ENCODE results near the gene C17orf50. TPM values are rescaled to one million over a fixed set of nuclear protein-coding genes. Genes with fewer than 3 reads are reported as not detected.

The C17orf50 gene
- total RNA-seq, 1 experiment from 2014 or later = not detected

- no peak overlapping the region for H3K27ac ChIP-seq (ENCODE audit: low read depth, low read length)
- H3K9me3 ChIP-seq (ENCODE audit: control insufficient read depth in 1 of 2, insufficient read depth in 1 of 2, low read depth in 1 of 2, low read length in 2 of 2) = no peaks in the 10 kb centered on the region
- H3K4me2 ChIP-seq (ENCODE audit: low read length) = no peak overlapping the region
- no peak overlapping the region for H3K9ac ChIP-seq (ENCODE audit: low read length)
- no peaks in the 10 kb centered on the region for H3K36me3 ChIP-seq (ENCODE audit: control insufficient read depth in 1 of 2, insufficient read depth in 2 of 2, low read length in 2 of 2)
- H3K27me3 ChIP-seq (ENCODE audit: insufficient read depth, low read length) = no peaks in the 10 kb centered on the region
- H2AFZ ChIP-seq (ENCODE audit: low read depth, low read length, poor library complexity, severe bottlenecking) = no peak overlapping the region
- ChIA-PET CTCF (interaction anchor here (1.2 kb wide), 1 partner anchor 14 kb away, joined by 3 read pairs; no protein-coding TSS in a partner anchor), POLR2A (no interaction called here), RAD21 (ENCODE audit: low non-redundant PET in 1 of 2, low total read pairs in 2 of 2, uncharacterized antibody in 2 of 2, unreplicated experiment in 2 of 2) (no interaction called here)
- intact Hi-C loops (cut with micrococcal nuclease) = no loop called here
- H4K20me1 ChIP-seq (ENCODE audit: insufficient read depth) = no peaks in the 10 kb centered on the region
- no TSS peak for BruUV-seq (replicated peaks)
- TF ChIP-seq SP1 (IDR thresholded peaks at IDR 0.05; ENCODE audit: low read depth) (no peak), MAX (IDR thresholded peaks at IDR 0.05) (no peak), POLR2A (IDR thresholded peaks at IDR 0.05; ENCODE audit: borderline replicate concordance, extremely low read depth, insufficient read depth, insufficient read length) (no peak), CEBPB (IDR thresholded peaks at IDR 0.05; ENCODE audit: low read depth) (no peak), ATF3 (IDR thresholded peaks at IDR 0.05) (no peak), ZBTB33 (IDR thresholded peaks at IDR 0.05; ENCODE audit: extremely low read depth, insufficient replicate concordance, low read length) (no peak), ELF1 (IDR thresholded peaks at IDR 0.05; ENCODE audit: borderline replicate concordance, low read depth) (no peak)
- H3K4me1 ChIP-seq (ENCODE audit: control insufficient read depth in 1 of 2, insufficient read depth in 2 of 2, low read length in 2 of 2) = no peaks in the 10 kb centered on the region
- no peaks in the 10 kb centered on the region for H3K9me2 ChIP-seq (ENCODE audit: insufficient read depth)
- no peak overlapping the region for H3K4me3 ChIP-seq (replicated peaks in 1 of 2; ENCODE audit: low read depth in 1 of 2, low read length in 2 of 2)
- H3K79me2 ChIP-seq (ENCODE audit: insufficient read depth, low read length) = no peaks in the 10 kb centered on the region
- DNase-seq (ENCODE audit: low read depth, low spot score) (no peak), ATAC-seq (no peak)
Measured at GRCh38 chr17:35733366-35733765, 27.3 kb upstream of the C17orf50 start.

GRCh38 chr17:35734396-35734795 is 26.3 kb upstream of the C17orf50 start:
- no peak for TF ChIP-seq ATF3 (IDR thresholded peaks at IDR 0.05)
- TF ChIP-seq CTCF (IDR thresholded peaks at IDR 0.05 in 2 of 3, conservative IDR thresholded peaks at IDR 0.05 in 1 of 3; ENCODE audit: borderline replicate concordance in 1 of 3, insufficient read depth in 1 of 3, low read depth in 2 of 3, low read length in 2 of 3) = no peak
- no peak for TF ChIP-seq ELF1 (IDR thresholded peaks at IDR 0.05; ENCODE audit: borderline replicate concordance, low read depth)
- TF ChIP-seq ZBTB33 (IDR thresholded peaks at IDR 0.05; ENCODE audit: extremely low read depth, insufficient replicate concordance, low read length) = no peak
- no peak for TF ChIP-seq EZH2 (IDR thresholded peaks at IDR 0.05)
- no peak for TF ChIP-seq SRF (IDR thresholded peaks at IDR 0.05; ENCODE audit: low read depth)
- ChIA-PET CTCF (interaction anchor here (1.2 kb wide), 1 partner anchor 13 kb away, joined by 3 read pairs; no protein-coding TSS in a partner anchor), RAD21 (ENCODE audit: low non-redundant PET in 1 of 2, low total read pairs in 2 of 2, uncharacterized antibody in 2 of 2, unreplicated experiment in 2 of 2) (no interaction called here), POLR2A (no interaction called here)
- intact Hi-C loops (cut with micrococcal nuclease) = no loop called here
- H3K36me3 ChIP-seq (ENCODE audit: control insufficient read depth in 1 of 2, insufficient read depth in 2 of 2, low read length in 2 of 2) = no peaks in the 10 kb centered on the region
- no peaks in the 10 kb centered on the region for H3K4me1 ChIP-seq (ENCODE audit: control insufficient read depth in 1 of 2, insufficient read depth in 2 of 2, low read length in 2 of 2)
- H3K4me3 ChIP-seq (replicated peaks in 1 of 2; ENCODE audit: low read depth in 1 of 2, low read length in 2 of 2) = no peak overlapping the region
- no peak overlapping the region for H3K9ac ChIP-seq (ENCODE audit: low read length)
- H3K9me3 ChIP-seq (ENCODE audit: control insufficient read depth in 1 of 2, insufficient read depth in 1 of 2, low read depth in 1 of 2, low read length in 2 of 2) = no peaks in the 10 kb centered on the region
- H4K20me1 ChIP-seq (ENCODE audit: insufficient read depth) = no peaks in the 10 kb centered on the region
- BruUV-seq (replicated peaks) = no TSS peak
- DNase-seq (ENCODE audit: low read depth, low spot score) (no peak), ATAC-seq (no peak)
- no peaks in the 10 kb centered on the region for H3K27me3 ChIP-seq (ENCODE audit: insufficient read depth, low read length)
- no peak overlapping the region for H3K27ac ChIP-seq (ENCODE audit: low read depth, low read length)
- H3K9me2 ChIP-seq (ENCODE audit: insufficient read depth) = no peaks in the 10 kb centered on the region
- no peak overlapping the region for H3K4me2 ChIP-seq (ENCODE audit: low read length)
- no peaks in the 10 kb centered on the region for H3K79me2 ChIP-seq (ENCODE audit: insufficient read depth, low read length)
- H2AFZ ChIP-seq (ENCODE audit: low read depth, low read length, poor library complexity, severe bottlenecking) = no peak overlapping the region

All from HCT116 (cell line).